Gastroesophageal sphincter (tissue), 3 donors: ENCODE data around the gene CX3CL1.

Experiments
- EP300 ChIP-seq: sonication (generic); formaldehyde crosslinking; IDR thresholded peaks from one replicate; pipeline ENCODE4 v1.6.1; 2017; ENCODE audit warnings: antibody characterized with exemption, mild to moderate bottlenecking
- POLR2A ChIP-seq, 2 donors: fragments of 450-650 bp; IDR thresholded peaks; one replicate each; pipeline ENCODE4 v1.6.1; 2017; ENCODE audit warnings: antibody characterized with exemption in 2 of 2, mild to moderate bottlenecking in 2 of 2, moderate library complexity in 1 of 2
- POLR2AphosphoS5 ChIP-seq: sonication (generic); formaldehyde crosslinking; IDR thresholded peaks from one replicate; pipeline ENCODE4 v1.6.1; 2017; ENCODE audit warnings: antibody characterized with exemption
- TF ChIP-seq, protein P1 (sequence below), 4 experiments: fragments of 200-600 bp in 2 of 4; fragments of 450-650 bp in 2 of 4; sonication (generic) in 1 of 4; IDR thresholded peaks; one replicate each; pipeline ENCODE4 v1.5.1; 2017 to 2019; ENCODE audit warnings: antibody characterized with exemption in 4 of 4, mild to moderate bottlenecking in 2 of 4, moderate library complexity in 2 of 4

DNA sequence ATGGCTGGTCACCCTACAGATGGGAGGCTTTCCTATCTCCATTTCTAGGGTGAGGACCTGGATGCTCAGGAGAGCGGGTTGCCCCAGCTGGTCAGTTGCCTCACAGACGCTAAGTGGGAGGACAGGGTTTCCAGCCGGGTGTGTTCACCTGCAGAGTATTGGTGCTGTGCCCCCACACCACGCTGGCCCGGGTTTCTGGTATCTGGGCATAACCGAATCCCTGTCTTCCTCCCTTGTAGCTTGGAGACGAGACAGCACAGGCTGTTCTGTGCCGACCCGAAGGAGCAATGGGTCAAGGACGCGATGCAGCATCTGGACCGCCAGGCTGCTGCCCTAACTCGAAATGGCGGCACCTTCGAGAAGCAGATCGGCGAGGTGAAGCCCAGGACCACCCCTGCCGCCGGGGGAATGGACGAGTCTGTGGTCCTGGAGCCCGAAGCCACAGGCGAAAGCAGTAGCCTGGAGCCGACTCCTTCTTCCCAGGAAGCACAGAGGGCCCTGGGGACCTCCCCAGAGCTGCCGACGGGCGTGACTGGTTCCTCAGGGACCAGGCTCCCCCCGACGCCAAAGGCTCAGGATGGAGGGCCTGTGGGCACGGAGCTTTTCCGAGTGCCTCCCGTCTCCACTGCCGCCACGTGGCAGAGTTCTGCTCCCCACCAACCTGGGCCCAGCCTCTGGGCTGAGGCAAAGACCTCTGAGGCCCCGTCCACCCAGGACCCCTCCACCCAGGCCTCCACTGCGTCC is 9.7 kb downstream of the CX3CL1 start:
- no peak for TF ChIP-seq POLR2A (IDR thresholded peaks at IDR 0.05)
- TF ChIP-seq, protein P1, sequence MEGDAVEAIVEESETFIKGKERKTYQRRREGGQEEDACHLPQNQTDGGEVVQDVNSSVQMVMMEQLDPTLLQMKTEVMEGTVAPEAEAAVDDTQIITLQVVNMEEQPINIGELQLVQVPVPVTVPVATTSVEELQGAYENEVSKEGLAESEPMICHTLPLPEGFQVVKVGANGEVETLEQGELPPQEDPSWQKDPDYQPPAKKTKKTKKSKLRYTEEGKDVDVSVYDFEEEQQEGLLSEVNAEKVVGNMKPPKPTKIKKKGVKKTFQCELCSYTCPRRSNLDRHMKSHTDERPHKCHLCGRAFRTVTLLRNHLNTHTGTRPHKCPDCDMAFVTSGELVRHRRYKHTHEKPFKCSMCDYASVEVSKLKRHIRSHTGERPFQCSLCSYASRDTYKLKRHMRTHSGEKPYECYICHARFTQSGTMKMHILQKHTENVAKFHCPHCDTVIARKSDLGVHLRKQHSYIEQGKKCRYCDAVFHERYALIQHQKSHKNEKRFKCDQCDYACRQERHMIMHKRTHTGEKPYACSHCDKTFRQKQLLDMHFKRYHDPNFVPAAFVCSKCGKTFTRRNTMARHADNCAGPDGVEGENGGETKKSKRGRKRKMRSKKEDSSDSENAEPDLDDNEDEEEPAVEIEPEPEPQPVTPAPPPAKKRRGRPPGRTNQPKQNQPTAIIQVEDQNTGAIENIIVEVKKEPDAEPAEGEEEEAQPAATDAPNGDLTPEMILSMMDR (IDR thresholded peaks at IDR 0.05), result no peak
- no peak for TF ChIP-seq POLR2AphosphoS5
- TF ChIP-seq EP300, result no peak
